D341Med (cell line): Measurements from ENCODE around the gene TMTC2.

ENCODE experiments used
- DNase-seq: peaks from one replicate; pipeline ENCODE4 v3.0.0; 2012; ENCODE audit warnings: low spot score

Gene TMTC2

DNA sequence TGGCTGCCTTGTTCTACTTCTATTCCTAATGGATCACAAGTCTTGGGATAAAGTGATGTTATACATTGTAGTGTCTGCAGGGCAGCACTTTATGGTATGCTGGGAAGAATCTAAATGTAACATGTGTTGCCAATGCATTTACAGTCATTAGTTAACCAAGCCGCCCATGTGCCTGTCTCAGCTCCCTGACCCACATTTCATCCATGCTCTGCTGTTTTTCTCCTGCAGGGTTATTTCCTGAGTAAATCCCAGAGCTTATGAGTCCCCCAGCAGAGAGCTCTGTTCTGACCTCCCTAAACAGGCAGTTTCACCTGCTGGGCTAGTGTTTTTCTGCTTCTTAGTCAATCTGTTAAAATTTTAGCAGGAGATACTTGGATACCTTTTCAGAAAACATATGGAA is 4.4 kb upstream of the TMTC2 start:
- no peak for DNase-seq

DNA sequence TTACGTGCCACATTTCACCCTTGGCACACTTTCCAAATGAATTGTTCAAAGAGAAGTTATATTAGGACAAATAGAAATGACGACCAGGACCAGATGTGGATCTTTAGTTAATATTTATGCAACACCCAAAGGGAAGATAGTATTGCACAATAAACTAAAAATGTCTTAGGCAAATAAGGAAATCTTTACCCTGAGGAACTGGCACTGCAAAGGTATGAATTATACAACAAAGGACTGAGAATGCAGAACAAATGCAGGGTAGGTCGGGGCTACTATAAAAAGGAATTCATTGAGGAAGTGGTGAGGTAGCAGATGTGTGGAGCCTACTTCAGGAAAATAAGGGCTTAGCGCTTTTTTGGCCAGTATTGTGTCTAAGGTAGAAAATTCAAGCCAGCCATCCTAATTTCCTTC is 3.9 kb upstream of the TMTC2 start:
- DNase-seq = no peak

DNA sequence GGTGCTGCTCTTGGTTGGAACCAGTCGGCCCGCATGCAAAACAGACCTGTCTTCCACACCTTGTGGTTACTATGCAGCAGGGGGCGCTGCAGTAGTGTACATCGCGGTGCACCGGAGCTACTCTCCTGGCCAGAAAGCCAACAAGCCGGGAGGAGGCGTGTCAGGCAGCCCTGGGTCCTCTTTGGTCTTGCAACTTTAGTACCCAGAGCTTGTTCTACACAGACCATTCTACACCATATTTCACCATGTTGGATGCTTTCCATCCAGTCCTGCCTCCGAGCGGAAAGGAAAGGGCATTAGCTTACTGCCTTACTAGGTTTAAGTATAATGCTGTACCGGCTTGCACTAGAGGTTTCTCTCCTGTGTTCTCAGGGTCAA is 927 bp upstream of the TMTC2 start:
- peak; percentile 89 for DNase-seq

DNA sequence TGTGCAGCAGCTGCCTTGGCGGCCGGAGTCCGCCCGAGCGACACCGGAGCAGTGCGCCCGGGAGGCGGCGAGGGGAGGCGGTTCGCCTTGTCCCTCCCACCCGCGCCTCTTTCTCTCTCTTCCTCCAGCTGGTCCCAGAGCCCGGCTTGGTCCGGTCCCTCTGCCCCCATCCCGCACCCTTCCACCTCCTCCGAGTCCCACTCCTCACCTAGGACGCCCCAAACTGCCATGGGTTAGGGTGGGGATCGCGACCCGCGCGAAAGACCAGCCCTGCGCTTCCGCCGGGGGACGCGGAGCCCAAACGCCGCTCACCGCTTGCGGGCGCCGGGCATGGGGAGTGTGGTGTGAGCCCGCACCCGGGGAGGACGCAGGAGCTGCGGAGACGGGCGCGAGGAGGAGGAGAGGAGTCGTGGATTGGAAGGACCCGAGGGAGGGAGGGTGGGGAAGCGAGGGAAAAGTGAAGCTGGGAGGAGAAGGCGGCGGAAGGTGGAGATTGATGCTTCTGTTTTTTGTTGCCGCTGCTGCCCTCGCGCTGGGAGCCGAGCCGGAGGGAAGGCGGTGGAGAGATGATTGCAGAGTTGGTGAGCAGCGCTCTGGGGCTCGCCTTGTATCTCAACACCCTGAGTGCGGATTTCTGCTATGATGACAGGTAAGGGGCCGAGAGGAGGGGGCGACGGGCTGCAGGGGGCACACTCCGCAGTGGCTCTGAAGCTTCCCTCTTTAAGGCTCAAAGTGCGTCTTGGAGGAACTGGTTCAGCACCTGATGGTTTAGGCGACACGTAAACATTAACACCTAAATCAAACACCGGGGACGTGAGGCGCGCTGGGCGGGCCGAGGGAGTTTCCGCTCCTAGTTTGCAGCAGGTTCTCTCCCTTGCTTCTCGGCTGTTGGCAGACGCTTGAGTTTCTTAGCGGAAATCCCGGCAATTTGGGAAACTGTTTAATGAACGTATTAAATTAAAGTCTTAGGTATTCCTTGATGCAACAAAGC is 610 bp downstream of the TMTC2 start:
- DNase-seq = peak; percentile 71

DNA sequence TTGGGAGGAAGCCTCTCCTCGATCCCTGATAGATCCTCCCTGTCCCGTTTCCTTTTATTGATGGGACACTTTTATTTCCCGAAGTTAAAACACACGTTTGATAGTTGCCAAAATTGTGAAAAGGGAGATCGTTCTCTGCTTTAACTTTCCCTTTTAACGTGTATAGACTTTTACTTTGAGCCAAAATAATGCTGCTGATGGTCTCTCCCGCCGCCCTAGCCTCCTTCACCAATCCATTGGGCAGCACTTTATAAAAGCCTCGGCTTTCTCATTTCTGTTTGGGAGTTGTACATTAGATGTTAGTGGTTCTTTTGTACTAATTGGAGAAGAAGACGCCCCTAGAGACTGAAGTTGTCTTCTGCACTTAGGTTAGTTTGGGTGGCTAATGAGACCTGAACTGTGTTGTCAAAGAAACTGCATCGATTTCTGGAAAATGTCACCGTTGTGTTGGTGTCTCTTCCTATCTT is 1.4 kb downstream of the TMTC2 start:
- DNase-seq = no peak

DNA sequence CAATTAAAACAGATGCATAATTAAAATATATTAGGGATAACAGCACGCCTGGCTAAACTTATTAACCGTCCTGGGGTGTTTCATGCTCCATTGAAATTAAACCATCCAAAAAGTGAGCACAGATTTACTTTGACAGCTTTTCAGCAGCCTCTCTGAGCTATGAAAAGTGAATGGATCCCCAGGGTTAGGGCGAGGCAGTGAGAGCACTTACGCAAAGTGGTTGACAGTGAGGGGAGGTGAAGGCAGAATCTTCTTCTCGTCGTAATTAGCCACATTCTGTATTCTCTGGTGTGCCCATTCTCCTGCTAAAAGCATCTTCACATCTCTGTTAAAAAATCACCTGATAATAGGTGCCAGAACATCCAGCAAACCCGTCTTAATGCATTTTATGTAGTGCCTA is 1.9 kb downstream of the TMTC2 start:
- DNase-seq = no peak

DNA sequence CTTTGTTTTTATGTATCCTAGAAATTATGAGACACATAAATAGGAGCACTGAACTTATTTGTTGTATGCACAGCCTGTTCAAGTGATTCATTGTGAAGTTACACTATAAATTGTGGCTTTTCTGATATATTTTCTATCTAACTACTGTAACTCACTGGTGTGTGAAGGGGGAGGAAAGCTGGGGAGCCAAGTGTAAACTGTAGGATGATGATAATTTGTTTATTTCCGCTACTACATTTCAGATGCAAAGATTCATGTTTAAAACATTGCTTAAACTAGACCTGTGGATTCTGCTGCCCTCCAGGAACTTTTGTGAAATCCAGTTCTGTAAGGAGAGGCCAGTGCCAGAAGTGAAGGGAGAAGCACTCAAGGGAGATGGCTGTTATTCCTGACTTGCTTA is 3.3 kb downstream of the TMTC2 start:
- no peak for DNase-seq

DNA sequence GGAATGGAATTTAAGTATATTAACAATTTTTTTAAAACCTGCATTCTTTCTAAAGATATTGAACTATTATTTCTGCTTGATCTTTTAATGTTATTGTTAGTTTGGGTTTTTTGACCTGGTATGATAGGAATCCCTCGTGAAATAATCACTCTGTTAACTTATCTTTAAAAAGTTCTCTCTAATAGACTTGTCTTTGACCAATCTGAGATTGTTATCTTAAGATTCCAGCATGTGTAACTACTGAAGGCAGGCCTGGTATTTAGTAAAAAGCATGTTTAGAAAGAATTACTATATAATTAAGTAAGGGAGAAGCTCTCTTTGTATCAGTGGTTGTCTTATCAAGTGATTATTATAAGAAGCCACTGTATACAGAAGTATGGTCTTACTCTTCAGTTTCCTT is 4.8 kb downstream of the TMTC2 start:
- no peak for DNase-seq

DNA sequence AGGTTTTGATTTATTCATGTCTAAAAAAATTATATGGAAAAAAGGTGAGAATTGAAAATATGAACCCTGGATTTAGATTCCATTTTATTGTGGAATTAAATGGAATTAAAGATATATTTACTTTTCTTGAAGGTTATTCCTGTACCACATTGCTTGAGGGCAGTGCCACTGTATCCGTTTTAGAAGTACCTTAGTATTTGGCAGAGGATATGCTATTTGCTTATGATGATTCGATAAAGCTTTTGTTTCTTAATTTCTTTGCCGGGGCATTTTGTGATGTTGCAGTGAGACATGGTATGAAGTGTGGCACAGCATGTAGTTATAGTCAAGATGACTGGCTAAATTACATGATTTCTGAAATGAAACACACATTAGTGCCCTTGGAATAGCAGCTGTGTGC is 7.6 kb downstream of the TMTC2 start:
- no peak for DNase-seq

DNA sequence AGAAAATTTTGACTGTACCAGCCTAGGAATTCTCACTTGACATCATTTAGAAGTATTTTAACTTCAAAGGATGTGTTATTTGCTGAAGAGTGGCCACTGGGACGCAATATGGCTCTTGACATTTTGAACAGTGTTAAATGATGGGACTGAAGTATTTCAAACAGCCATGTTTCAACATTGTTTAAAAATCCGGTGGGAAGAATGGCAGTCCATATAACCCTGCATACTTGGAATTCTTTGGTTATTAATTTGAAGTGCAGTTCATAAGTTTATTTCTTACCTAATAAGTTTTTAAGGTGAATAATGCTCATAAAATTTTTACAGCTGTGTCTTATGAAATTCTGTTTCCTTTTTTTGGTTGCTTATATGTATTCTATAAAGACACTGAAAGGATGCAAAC is 8.3 kb downstream of the TMTC2 start:
- no peak for DNase-seq

DNA sequence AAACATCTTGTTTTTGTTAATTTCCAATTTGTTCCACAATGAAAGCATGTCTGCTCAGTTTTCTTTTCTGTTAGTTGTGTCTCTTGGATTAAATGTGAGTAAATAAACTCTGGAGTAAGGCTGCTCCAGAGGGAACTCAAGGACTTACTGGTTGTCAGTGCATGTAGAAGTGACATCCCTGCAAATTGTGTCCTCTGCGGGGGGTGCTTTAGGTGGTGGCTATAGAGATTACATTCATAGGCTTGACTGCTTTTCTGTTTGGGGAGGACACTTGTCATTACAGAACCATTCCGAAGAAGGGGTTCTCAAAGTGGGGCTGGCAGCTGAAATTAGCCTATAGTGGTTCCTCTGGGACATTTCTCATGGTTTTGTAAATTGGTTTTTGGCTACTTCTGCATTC is 8.8 kb downstream of the TMTC2 start:
- no peak for DNase-seq

DNA sequence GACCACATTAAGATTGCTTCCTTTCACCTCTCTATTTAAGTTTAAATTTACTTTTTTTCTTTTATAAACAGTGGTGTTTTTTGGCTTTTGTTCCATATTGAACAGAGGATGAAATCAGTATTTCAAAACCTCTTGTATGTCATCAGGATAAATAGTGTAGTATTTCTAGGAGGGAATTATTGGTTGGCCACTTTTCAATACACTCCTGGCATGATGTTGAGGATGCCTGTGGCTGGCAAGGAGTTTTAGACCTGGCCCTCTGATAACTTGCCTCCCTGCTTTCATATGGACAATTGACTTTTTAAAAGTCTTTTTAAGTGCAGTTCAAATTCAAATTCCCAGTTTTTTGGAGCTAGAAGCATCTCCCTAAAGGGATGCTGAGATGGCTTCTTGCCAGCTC is 9.8 kb downstream of the TMTC2 start:
- no peak for DNase-seq

DNA sequence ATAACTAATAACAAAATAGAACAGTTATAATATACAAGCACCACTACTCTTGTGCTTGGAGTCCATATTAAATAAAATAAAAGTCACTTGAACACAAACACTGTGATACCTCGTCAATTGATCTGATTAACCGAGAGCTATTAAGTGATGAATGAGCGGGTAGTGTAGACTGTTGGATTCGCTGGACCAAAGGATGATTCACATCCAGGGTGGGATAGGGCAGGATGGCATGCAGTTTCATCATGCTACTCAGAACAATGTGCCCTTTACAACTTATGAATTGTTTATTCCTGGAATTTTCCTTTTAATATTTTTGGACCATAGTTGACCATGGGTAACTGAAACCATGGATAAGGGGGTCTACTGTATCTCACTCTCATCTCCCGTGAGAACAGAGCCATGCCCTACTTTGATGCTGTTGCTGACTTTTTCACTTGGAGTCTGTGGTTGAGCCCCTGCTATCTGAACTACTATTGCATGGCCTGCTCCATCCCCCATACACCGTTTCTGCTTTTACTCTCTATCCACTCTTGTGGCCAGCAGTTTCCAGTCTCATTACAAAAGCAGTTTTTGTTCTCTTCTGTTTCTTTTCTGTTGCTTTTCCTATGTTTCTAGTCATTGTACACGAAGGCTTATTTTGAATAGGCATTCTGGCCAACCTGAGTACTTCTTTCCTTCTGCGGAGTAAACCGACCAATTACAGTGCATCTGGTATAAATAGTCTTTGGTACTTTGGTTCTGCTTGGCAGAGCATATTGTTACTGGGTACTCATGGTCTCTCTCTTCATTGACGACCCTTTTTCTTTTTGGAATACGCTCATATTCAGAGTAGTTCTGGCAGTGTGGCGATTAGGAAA is 12.2 kb downstream of the TMTC2 start:
- no peak for DNase-seq

DNA sequence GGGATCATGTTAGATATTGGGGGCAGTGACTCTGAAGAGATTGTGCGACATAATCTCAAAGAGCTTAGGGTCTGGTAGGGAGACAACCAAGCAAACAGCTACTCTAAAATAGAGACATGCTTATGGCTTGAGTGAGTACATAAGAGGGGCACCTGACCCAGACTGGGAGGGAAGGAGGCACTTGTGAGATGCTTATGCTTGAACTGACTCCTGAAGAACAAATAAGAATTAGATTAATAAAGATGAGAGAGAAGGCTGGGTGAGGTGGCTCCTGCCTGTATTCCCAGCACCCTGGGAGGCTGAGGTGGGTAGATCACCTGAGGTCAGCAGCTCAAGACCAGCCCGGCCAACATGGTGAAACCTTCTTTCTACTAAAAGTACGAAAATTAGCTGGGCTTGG is 19.1 kb downstream of the TMTC2 start:
- no peak for DNase-seq

DNA sequence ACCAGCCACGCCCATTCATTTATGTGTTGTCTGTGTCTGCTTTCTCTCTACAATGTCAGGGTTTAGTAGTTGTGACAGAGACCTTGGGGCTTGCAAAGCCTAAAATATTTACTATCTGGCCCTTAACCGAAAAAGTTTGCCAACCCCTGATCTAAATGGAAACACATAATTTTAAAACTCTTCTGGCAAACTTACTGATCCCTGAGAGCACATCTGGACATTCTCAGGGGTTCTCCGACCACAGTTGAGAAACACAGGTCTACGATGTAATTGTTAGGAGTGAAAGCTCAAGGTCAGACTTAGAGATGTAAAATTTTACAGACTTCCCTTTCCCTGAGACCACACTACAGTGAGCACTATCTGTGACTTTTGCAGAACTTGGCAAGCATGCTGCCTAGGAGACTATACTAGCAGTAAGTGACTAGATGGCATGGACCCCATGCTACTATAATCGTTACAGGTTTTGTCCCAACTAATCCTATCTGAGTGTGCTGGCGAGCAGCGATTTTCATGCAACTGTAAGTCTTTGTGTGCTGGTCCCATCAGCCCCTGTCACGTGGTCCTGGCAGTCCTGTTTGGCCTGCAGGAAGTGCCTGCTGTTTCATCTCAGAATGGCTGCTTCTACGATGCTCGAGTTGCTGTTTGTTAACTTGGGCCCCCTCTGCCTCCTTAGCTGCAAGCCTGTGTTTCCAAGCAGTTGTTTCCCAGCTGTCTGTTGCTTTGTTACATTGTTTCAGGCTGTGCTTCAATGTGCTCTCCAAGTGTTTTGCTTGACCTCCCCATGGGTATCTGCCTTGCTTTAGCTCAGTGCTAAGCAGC is 21.6 kb downstream of the TMTC2 start:
- DNase-seq = no peak

DNA sequence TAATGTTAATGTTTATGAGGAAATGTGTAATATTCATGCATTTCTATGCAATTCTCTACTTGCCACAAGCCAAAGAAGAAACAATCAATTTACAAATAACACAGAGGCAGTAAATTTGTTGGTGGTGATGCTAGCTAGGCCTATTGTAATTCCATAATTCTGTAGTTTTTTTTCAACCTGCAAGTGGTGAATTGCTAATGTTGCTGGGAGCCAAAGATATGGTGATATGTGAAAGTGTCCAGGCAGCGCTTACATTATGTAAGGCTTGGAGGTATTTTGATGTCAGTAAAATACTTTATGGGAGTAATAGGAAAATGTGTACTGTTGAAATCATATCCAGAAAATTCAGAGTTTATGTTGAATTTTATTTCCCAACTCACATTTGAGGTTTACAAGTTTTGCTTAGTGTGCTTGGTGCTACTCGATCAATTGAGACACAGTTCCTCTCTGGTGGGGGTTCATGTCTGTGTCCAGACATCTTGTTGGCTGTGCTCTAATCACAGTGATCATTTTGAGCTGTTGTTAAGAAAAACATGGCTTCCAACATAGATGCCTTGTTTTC is 23.2 kb downstream of the TMTC2 start:
- DNase-seq = no peak

DNA sequence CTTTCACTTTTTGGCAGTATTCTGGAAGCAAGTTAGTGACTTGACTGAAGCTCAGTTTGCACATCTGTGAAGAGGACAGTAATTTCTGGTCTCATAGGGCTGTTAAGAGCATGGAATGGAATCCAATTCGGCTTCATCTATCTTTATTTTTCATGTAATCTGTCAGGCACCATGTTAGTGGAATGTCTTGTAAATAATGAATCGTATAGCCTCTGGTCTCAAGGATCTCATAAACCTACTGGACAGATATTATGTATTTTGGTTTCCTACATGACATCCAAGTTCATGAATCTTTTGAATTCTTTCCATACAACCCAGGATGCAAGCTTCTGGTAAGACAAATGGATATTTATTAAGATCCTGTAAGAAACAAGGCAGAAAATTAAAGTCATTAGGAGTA is 24.0 kb downstream of the TMTC2 start:
- no peak for DNase-seq

DNA sequence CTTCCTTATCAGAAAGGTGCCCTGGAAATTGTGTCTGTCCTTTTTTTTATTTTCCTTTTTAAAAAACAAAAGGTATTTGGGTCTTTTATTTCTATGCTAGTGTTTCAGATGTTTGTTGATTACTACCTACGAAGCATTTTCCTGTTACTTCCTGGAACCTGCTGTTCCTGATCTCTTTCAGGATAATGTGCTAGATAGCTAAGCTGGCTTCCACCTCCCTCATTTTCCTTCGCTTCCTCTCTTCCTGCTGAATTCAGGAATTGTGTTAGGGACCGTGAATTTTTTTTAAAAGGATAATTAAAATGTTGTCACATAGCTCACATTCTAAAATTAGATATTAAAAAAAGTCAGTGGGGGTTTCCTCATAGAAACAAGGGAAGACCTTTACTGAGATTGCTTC is 27.7 kb downstream of the TMTC2 start:
- DNase-seq = no peak

DNA sequence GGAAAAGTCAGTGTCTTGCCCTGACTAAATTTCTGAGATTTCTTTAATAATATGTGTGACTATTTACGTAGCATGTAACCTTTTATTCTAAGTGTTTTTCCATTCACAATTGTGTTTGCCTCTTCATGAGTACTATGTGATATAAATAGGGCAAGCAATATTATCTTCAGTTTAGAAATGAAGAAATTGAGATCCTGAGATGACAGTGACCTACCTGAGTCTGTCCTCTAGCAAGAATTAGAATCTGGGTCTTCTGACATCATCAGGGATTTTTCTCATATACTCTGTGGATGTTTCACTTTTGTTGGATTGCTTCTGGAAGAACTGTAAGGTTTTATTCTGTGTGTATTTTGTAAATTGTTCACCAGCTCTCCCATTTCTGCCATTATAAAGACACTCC is 35.0 kb downstream of the TMTC2 start:
- DNase-seq = no peak

DNA sequence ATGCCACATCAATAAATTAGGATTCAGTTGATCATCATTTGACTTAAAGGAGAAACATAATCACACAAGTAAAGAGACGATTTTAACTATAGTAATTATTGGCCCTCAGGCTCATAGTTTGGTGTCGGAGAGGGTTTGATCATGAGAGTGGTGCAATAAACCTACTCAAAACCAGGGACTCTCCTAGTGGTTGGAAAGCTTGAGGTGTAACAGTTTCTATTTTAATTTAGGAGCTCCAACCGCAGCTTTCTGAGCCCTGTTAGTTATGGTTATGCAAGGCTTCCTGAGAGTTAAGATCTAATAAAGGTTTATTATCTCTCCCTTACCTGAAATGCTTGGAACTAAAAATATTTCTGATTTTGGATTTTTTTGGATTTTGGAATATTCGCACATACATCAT is 36.4 kb downstream of the TMTC2 start:
- DNase-seq = no peak

DNA sequence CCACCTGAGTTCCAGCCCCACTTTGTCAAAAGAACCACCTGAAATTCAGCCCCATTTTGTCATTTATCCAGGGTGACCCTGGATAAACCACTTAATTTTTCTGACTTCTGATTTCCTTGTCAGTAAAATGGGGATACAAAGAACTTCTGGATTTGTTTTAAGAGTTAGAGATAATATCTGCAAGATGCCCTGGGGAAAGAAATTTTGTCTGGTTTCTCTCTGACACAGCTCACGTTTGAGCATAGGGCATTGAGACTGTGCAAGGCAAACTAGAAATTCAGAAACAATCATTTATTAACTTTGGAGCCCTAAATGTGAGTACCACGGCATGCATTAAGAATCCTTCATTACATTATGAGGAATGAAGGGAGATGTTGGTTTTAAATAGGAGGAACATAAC is 37.2 kb downstream of the TMTC2 start:
- DNase-seq = no peak

DNA sequence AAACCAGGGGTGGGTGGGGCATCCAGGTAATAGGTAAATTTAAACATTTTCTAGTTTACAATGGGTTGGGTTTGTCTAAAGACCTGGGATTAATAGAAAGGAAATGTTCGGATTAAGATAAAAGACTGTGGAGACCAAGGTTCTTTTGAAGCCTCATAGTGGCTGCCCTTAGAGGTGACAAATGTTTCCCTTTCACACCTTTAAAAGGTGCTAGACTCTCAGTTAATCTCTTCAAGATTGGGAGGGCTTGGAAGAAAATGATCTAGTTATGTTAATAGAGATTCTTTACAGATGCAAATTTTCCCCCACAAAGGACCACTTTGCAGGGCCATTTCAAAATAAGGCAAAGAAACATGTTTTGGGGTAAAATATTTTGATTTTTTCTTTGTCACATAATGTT is 39.0 kb downstream of the TMTC2 start:
- DNase-seq = no peak
